ENCODE measurements around the gene B4GALT4.
"Not testable (repeated sequence)": the region's sequence is repeated elsewhere in the genome, so short reads cannot be mapped to it uniquely, and the experiment has no call there.

The B4GALT4 gene

GRCh38 chr3:119240591-119241434 lies at the start of gene B4GALT4:
TSS of gene B4GALT4 (minus strand) at chr3:119240878. CDS start at chr3:119230099, 10,779 bp downstream.
- DNase-seq (ENCODE audit: low read depth in 2 of 2) = peak; percentile 45 to 63

- no peak for DNase-seq (ENCODE audit: low read depth in 2 of 2)
These were observed 48.7 kb upstream of the B4GALT4 start for GRCh38 chr3:119289404-119289770.

GRCh38 chr3:119288669-119289403 lies 48.2 kb upstream of the B4GALT4 start:
- no peak for DNase-seq (ENCODE audit: low read depth in 2 of 2)

- no peak for DNase-seq (ENCODE audit: low read depth in 2 of 2)
These were observed 39.0 kb upstream of the B4GALT4 start for GRCh38 chr3:119279584-119280243.

GRCh38 chr3:119279101-119279554 lies 38.5 kb upstream of the B4GALT4 start:
- no peak for DNase-seq (ENCODE audit: low read depth in 2 of 2)

- no peak for DNase-seq (ENCODE audit: low read depth in 2 of 2)
These were observed 36.0 kb upstream of the B4GALT4 start for GRCh38 chr3:119276680-119277079.

- not testable (repeated sequence) for DNase-seq (ENCODE audit: low read depth in 2 of 2)
These were observed 29.5 kb upstream of the B4GALT4 start for GRCh38 chr3:119270212-119270611.

GRCh38 chr3:119261055-119261454 lies 20.4 kb upstream of the B4GALT4 start:
- DNase-seq (ENCODE audit: low read depth in 2 of 2) = no peak

GRCh38 chr3:119259821-119260220 lies 19.1 kb upstream of the B4GALT4 start:
- no peak for DNase-seq (ENCODE audit: low read depth in 2 of 2)

- no peak for DNase-seq (ENCODE audit: low read depth in 2 of 2)
These were observed 18.2 kb upstream of the B4GALT4 start for GRCh38 chr3:119258915-119259314.

- no peak for DNase-seq (ENCODE audit: low read depth in 2 of 2)
These were observed 17.2 kb upstream of the B4GALT4 start for GRCh38 chr3:119257654-119258410.

- no peak for DNase-seq (ENCODE audit: low read depth in 2 of 2)
These were observed 16.4 kb upstream of the B4GALT4 start for GRCh38 chr3:119257111-119257510.

- DNase-seq (ENCODE audit: low read depth in 2 of 2) = no peak
These were observed 14.5 kb upstream of the B4GALT4 start for GRCh38 chr3:119255214-119255613.

- no peak for DNase-seq (ENCODE audit: low read depth in 2 of 2)
These were observed 5.1 kb upstream of the B4GALT4 start for GRCh38 chr3:119245778-119246177.

- no peak for DNase-seq (ENCODE audit: low read depth in 2 of 2)
These were observed 3.0 kb upstream of the B4GALT4 start for GRCh38 chr3:119243712-119244111.

- not testable (repeated sequence) for DNase-seq (ENCODE audit: low read depth in 2 of 2)
These were observed 2.4 kb upstream of the B4GALT4 start for GRCh38 chr3:119243058-119243529.

GRCh38 chr3:119242387-119243057 lies 1.8 kb upstream of the B4GALT4 start:
- not testable (repeated sequence) for DNase-seq (ENCODE audit: low read depth in 2 of 2)

GRCh38 chr3:119240101-119240590 lies 532 bp downstream of the B4GALT4 start:
- no peak for DNase-seq (ENCODE audit: low read depth in 2 of 2)

- DNase-seq (ENCODE audit: low read depth in 2 of 2) = no peak
These were observed 1.4 kb downstream of the B4GALT4 start for GRCh38 chr3:119239206-119239820.

GRCh38 chr3:119238363-119238762 lies 2.3 kb downstream of the B4GALT4 start:
- no peak for DNase-seq (ENCODE audit: low read depth in 2 of 2)
